CD8-positive, alpha-beta memory T cell (primary cell): Measurements from ENCODE around the gene LRFN2. TPM values are rescaled to one million over a fixed set of nuclear protein-coding genes. Genes with fewer than 3 reads are reported as not detected.

Experiments used
- CTCF ChIA-PET: fragments of 350-600 bp; sonication (Branson Sonifier 250); formaldehyde crosslinking; loops from one replicate; lab custom pipeline; 2021; ENCODE audit warnings: antibody characterized with exemption; lab: Charles Lee
- POLR2A ChIA-PET: fragments of 350-600 bp; sonication (Branson Sonifier 250); formaldehyde crosslinking; loops from one replicate; lab custom pipeline; 2021; ENCODE audit warnings: antibody characterized with exemption; lab: Charles Lee
- DNase-seq, 5 donors: peaks; one replicate each; pipeline versions ENCODE4 v3.0.0 to v3.0.0-alpha.2; 2020 to 2022; ENCODE audit warnings: mixed read lengths in 1 of 5
- H3K27ac ChIP-seq: one replicate; pipeline ENCODE4 v1.7.0; 2013; ENCODE audit warnings: low read depth, mild to moderate bottlenecking, low read length, moderate library complexity
- H3K27me3 ChIP-seq: 2 replicates; pipeline ENCODE4 v1.7.0; 2013; ENCODE audit warnings: low read length, mild to moderate bottlenecking; ENCODE audit not compliant: insufficient read depth, poor library complexity, severe bottlenecking
- H3K36me3 ChIP-seq: 2 replicates; pipeline ENCODE4 v1.7.0; 2013; ENCODE audit warnings: mild to moderate bottlenecking, low read length, moderate library complexity; ENCODE audit not compliant: insufficient read depth
- H3K4me1 ChIP-seq: 2 replicates; pipeline ENCODE4 v1.7.0; 2013; ENCODE audit warnings: mild to moderate bottlenecking, low read length, moderate library complexity; ENCODE audit not compliant: insufficient read depth
- H3K4me3 ChIP-seq: 2 replicates; pipeline ENCODE4 v1.7.0; 2013; ENCODE audit warnings: mild to moderate bottlenecking, low read length
- H3K9me3 ChIP-seq: 2 replicates; pipeline ENCODE4 v1.7.0; 2013; ENCODE audit warnings: mild to moderate bottlenecking, low read length
- H3K27ac Mint-ChIP-seq, 8 donors: one replicate each; pipeline ENCODE4 v1.8.0; 2020 to 2021; ENCODE audit warnings: mixed read lengths in 8 of 8, mild to moderate bottlenecking in 6 of 8, inconsistent platforms in 3 of 8, moderate library complexity in 3 of 8
- H3K27me3 Mint-ChIP-seq, 2 donors: one replicate each; pipeline ENCODE4 v1.8.0; 2020 to 2021; ENCODE audit warnings: mixed read lengths in 2 of 2, mild to moderate bottlenecking in 1 of 2, moderate library complexity in 1 of 2
- H3K36me3 Mint-ChIP-seq, 3 donors: one replicate each; pipeline ENCODE4 v1.8.0; 2020 to 2021; ENCODE audit warnings: mixed read lengths in 3 of 3, inconsistent platforms in 1 of 3, mild to moderate bottlenecking in 1 of 3
- H3K4me1 Mint-ChIP-seq, 3 donors: one replicate each; pipeline ENCODE4 v1.8.0; 2020 to 2021; ENCODE audit warnings: mixed read lengths in 3 of 3, inconsistent platforms in 1 of 3, mild to moderate bottlenecking in 1 of 3
- H3K4me3 Mint-ChIP-seq, 7 donors: one replicate each; pipeline ENCODE4 v1.8.0; 2020 to 2021; ENCODE audit warnings: mixed read lengths in 7 of 7, mild to moderate bottlenecking in 6 of 7, moderate library complexity in 4 of 7, inconsistent platforms in 2 of 7
- H3K9me3 Mint-ChIP-seq, 5 donors: one replicate each; pipeline ENCODE4 v1.8.0; 2020 to 2022; ENCODE audit warnings: mixed read lengths in 5 of 5, mild to moderate bottlenecking in 3 of 5, moderate library complexity in 2 of 5, inconsistent platforms in 1 of 5
- polyA plus RNA-seq: library from polyadenylated mRNA; unstranded; fragments of 300-500 nt; fragmentation: Illumina TruSeq; gene quantifications from one replicate; pipeline ENCODE4 v1.2.3, GENCODE V29; 2021
- total RNA-seq, 2 experiments: library from RNA; stranded (reverse); gene quantifications; one replicate each; pipeline ENCODE4 v1.2.3, GENCODE V29; 2021

Gene LRFN2
- total and polyA plus RNA-seq, 3 experiments from 2014 or later: 0.29 TPM; not detected in 2

GRCh38 chr6:40461643-40462042 is 125.5 kb downstream of the LRFN2 start:
- no peak for DNase-seq
- H3K27me3 ChIP-seq: no peaks in the 10 kb centered on the region
- H3K9me3 Mint-ChIP-seq: no peaks in the 10 kb centered on the region

DNA sequence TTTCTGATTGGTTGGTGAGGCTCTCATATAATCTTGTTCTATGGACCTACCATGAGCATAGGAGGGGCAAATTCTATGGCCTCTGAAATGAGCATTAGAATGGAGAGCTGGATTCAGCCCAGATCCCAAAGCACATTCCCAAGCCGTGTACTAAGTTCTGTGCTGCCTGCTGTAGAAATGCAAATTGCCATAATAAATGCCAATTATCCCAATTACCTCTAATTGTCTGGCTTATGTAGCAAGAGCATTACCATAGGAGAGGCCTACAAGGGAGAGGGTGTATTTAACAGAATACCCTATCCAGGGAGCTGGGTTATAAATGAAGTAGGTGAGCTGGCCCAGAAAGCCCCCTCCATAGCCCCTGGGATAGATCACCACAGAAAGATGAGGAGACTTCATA is 126.8 kb downstream of the LRFN2 start:
- ChIA-PET CTCF (no interaction called here), POLR2A (no interaction called here)
- Histone ChIP-seq H3K4me1 (no peaks in the 10 kb centered on the region), H3K36me3 (no peaks in the 10 kb centered on the region), H3K9me3 (no peaks in the 10 kb centered on the region), H3K27ac (no peak overlapping the region), H3K4me3 (no peak overlapping the region), H3K27me3 (no peaks in the 10 kb centered on the region)
- no peak for DNase-seq
- Mint-ChIP-seq H3K4me3 (no peak overlapping the region), H3K4me1 (no peaks in the 10 kb centered on the region), H3K27ac (peak overlapping the region in 1 of 8 donors; percentile 31), H3K9me3 (no peaks in the 10 kb centered on the region), H3K36me3 (no peaks in the 10 kb centered on the region), H3K27me3 (peaks cover 3 to 13% of the 10 kb centered on the region in 2 donors)

More at GRCh38 chr6:40461643-40462042, 125.5 kb downstream of the LRFN2 start:
- Histone ChIP-seq H3K27ac (no peak overlapping the region), H3K4me3 (no peak overlapping the region), H3K9me3 (no peaks in the 10 kb centered on the region), H3K36me3 (no peaks in the 10 kb centered on the region), H3K4me1 (no peaks in the 10 kb centered on the region)
- H3K27me3 Mint-ChIP-seq: peaks cover 1 to 19% of the 10 kb centered on the region in 2 donors
- POLR2A ChIA-PET: no interaction called here
- H3K4me3 Mint-ChIP-seq: no peak overlapping the region
- H3K36me3 Mint-ChIP-seq: no peaks in the 10 kb centered on the region
- H3K27ac Mint-ChIP-seq: no peak overlapping the region
- H3K4me1 Mint-ChIP-seq: no peaks in the 10 kb centered on the region
- CTCF ChIA-PET: no interaction called here

DNA sequence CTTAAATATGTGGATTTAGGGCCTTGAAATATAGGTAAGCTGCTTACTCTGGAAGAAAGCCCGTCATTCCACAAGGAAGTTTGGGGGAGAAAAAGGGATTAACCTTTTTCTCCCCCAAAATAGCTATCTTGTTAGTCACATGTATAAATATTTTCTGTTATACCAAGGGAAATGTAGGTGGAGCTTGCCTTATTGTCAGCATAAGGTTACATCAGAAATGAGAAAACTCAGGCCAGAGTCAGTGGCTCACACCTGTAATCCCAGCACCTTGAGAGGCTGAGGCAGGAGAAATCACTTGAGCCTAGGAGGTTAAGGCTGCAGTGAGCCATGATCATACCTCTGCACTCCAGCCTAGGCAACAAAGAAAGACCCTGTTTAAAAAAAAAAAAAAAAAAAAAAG is 129.9 kb downstream of the LRFN2 start:
- ChIA-PET CTCF (no interaction called here), POLR2A (no interaction called here)
- Mint-ChIP-seq H3K9me3 (no peaks in the 10 kb centered on the region), H3K27me3 (peaks cover 0 to 3% of the 10 kb centered on the region in 2 donors), H3K4me1 (no peaks in the 10 kb centered on the region), H3K4me3 (no peak overlapping the region), H3K36me3 (no peaks in the 10 kb centered on the region), H3K27ac (no peak overlapping the region)
- no peak for DNase-seq
- Histone ChIP-seq H3K27me3 (no peaks in the 10 kb centered on the region), H3K4me1 (no peaks in the 10 kb centered on the region), H3K9me3 (no peaks in the 10 kb centered on the region), H3K36me3 (no peaks in the 10 kb centered on the region), H3K4me3 (no peak overlapping the region), H3K27ac (no peak overlapping the region)

- Histone ChIP-seq H3K9me3 (no peaks in the 10 kb centered on the region), H3K27me3 (no peaks in the 10 kb centered on the region)
- no peak for DNase-seq
Observed at GRCh38 chr6:40456390-40457013, 130.7 kb downstream of the LRFN2 start.

DNA sequence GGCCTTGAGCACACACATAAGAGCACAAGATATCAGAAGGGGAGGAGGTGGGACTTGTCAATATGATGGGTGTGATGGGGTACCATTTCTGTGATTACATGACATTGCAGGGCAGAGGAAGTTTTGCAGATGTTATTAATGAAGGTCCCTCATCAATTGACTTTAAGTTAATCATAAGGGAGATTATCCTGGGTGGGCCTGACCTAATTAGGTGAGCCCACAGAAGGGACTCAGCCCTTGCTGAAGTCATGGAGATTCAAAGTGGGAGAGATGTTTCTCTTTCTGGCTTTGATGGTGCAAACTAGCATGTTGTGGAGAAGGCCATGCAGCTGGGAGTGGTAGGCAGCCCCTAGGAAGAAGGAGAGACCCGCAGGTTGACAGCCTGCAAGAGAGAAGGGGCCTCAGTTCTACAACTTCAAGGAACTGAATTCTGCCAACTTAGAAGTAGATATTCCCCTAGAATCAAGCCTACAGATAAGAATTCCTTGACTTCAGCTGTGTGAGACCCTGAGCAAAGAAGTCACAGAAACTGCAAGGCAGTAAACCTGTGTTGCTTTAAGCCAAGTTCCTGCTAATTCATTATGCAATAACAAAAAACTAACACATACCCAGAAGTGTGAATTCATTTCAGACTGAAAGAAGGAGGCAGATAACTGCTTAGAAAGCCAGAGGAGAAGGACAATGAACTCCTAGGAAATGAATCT is 131.3 kb downstream of the LRFN2 start:
- H3K4me3 Mint-ChIP-seq: no peak overlapping the region
- H3K36me3 Mint-ChIP-seq: no peaks in the 10 kb centered on the region
- ChIA-PET POLR2A (no interaction called here), CTCF (no interaction called here)
- DNase-seq: no peak
- no peaks in the 10 kb centered on the region for H3K9me3 Mint-ChIP-seq
- peaks cover 3 to 7% of the 10 kb centered on the region in 2 donors for H3K27me3 Mint-ChIP-seq
- no peaks in the 10 kb centered on the region for H3K36me3 ChIP-seq
- no peaks in the 10 kb centered on the region for H3K9me3 ChIP-seq
- no peaks in the 10 kb centered on the region for H3K4me1 ChIP-seq
- peak overlapping the region in 1 of 8 donors; percentile 44 for H3K27ac Mint-ChIP-seq
- no peaks in the 10 kb centered on the region for H3K4me1 Mint-ChIP-seq
- H3K4me3 ChIP-seq: no peak overlapping the region
- H3K27me3 ChIP-seq: no peaks in the 10 kb centered on the region
- H3K27ac ChIP-seq: no peak overlapping the region

More at GRCh38 chr6:40456390-40457013, 130.7 kb downstream of the LRFN2 start:
- Histone ChIP-seq H3K4me1 (no peaks in the 10 kb centered on the region), H3K27ac (no peak overlapping the region), H3K4me3 (no peak overlapping the region), H3K36me3 (no peaks in the 10 kb centered on the region)
- Mint-ChIP-seq H3K4me1 (no peaks in the 10 kb centered on the region), H3K4me3 (no peak overlapping the region), H3K9me3 (no peaks in the 10 kb centered on the region), H3K27ac (peak overlapping the region in 2 of 8 donors; percentile 40 to 60), H3K36me3 (no peaks in the 10 kb centered on the region), H3K27me3 (peaks cover 3 to 7% of the 10 kb centered on the region in 2 donors)
- CTCF ChIA-PET: no interaction called here
- POLR2A ChIA-PET: no interaction called here

- ChIA-PET POLR2A (no interaction called here), CTCF (no interaction called here)
- Mint-ChIP-seq H3K27me3 (peaks cover 7 to 11% of the 10 kb centered on the region in 2 donors), H3K36me3 (no peaks in the 10 kb centered on the region), H3K9me3 (no peaks in the 10 kb centered on the region), H3K4me3 (no peak overlapping the region), H3K27ac (no peak overlapping the region), H3K4me1 (no peaks in the 10 kb centered on the region)
- Histone ChIP-seq H3K4me3 (no peak overlapping the region), H3K36me3 (no peaks in the 10 kb centered on the region), H3K27me3 (no peaks in the 10 kb centered on the region), H3K9me3 (no peaks in the 10 kb centered on the region), H3K27ac (no peak overlapping the region), H3K4me1 (no peaks in the 10 kb centered on the region)
- no peak for DNase-seq
Observed at GRCh38 chr6:40450483-40450882, 136.7 kb downstream of the LRFN2 start.

- no peaks in the 10 kb centered on the region for H3K36me3 Mint-ChIP-seq
- H3K27me3 Mint-ChIP-seq: peaks cover 4 to 8% of the 10 kb centered on the region in 2 donors
- ChIA-PET CTCF (no interaction called here), POLR2A (no interaction called here)
- no peaks in the 10 kb centered on the region for H3K9me3 Mint-ChIP-seq
- no peak for DNase-seq
- H3K9me3 ChIP-seq: no peaks in the 10 kb centered on the region
- H3K4me3 ChIP-seq: no peak overlapping the region
- no peak overlapping the region for H3K27ac Mint-ChIP-seq
- no peak overlapping the region for H3K4me3 Mint-ChIP-seq
- H3K27me3 ChIP-seq: no peaks in the 10 kb centered on the region
- H3K36me3 ChIP-seq: no peaks in the 10 kb centered on the region
- no peak overlapping the region for H3K27ac ChIP-seq
- H3K4me1 Mint-ChIP-seq: peaks cover 0 to 1% (median 0%) of the 10 kb centered on the region in 3 donors
- H3K4me1 ChIP-seq: peaks cover under 1% of the 10 kb centered on the region
Observed at GRCh38 chr6:40444811-40445210, 142.4 kb downstream of the LRFN2 start.

GRCh38 chr6:40444312-40444711 is 142.9 kb downstream of the LRFN2 start:
- Mint-ChIP-seq H3K27me3 (peaks cover 4 to 8% of the 10 kb centered on the region in 2 donors), H3K9me3 (no peaks in the 10 kb centered on the region), H3K4me1 (peaks cover 0 to 1% (median 0%) of the 10 kb centered on the region in 3 donors), H3K4me3 (no peak overlapping the region), H3K27ac (no peak overlapping the region), H3K36me3 (no peaks in the 10 kb centered on the region)
- ChIA-PET CTCF (no interaction called here), POLR2A (no interaction called here)
- no peaks in the 10 kb centered on the region for H3K27me3 ChIP-seq
- peaks cover 6% of the 10 kb centered on the region for H3K4me1 ChIP-seq
- no peak for DNase-seq
- no peaks in the 10 kb centered on the region for H3K36me3 ChIP-seq
- no peak overlapping the region for H3K27ac ChIP-seq
- no peak overlapping the region for H3K4me3 ChIP-seq
- no peaks in the 10 kb centered on the region for H3K9me3 ChIP-seq
